ENCODE measurements around the gene UNC13A.

UNC13A gene

DNA sequence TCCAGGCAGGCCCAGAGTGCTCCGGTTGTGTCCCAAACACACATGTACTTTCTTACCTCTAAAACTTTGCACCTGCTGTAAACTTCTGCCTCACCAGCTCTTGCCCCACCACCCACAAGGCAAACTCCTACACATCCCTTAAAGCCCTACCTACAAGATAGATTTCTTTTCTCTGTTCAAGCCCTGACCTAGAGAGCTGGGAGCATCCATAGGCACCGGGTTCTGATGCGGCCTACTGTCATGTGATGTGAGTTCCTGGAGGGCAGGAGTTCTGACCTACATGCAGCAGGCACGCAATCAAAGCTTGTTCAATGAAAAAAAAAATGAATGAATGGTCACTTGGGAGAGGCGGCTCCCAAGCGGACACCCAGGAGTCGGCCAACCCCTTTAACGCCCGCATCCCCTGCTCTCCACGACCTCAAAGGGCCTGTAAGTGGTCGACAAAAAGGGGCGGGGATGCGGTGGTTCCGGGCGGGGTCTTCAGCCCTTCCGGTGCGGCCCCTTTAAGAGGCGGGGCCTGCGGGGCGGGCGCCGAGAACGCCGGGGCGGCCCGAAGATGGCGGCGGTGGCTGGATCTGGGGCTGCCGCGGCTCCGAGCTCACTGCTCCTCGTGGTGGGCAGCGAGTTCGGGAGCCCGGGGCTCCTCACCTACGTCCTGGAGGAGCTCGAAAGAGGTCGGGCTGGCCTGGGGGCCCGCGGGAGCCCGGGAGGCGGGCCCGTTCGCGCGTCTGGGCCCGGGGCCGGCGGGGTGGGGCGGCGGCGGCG lies 31.0 kb upstream of the UNC13A start, which contains the start of gene MAP1S:
Gene MAP1S (plus strand): TSS at position 534 of the 765 bp plus-strand sequence. CDS start 23 bp downstream, at position 557.
- peak within 1 kb of the TSS; percentile 78 for H3K27ac ChIP-seq

DNA sequence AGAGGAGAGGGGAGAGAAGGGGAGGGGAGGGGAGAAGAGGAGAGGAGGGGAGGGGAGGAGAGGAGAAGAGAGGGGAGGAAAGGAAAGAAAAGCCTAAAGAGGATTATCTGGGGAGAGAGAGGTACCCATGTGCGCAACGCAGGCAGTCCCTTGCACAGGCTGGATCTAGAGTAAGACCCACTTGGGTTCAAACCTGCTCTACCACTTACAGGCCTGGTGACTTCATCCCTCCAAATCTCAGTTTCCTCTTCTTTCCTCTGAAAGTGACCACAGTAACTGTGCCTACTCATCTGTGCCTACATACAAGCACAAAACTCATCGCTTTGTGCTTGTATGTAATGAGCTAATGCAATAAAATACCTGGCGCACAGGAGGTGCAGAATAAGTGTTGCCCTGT lies 30.4 kb upstream of the UNC13A start:
- TF ChIP-seq, protein P1, sequence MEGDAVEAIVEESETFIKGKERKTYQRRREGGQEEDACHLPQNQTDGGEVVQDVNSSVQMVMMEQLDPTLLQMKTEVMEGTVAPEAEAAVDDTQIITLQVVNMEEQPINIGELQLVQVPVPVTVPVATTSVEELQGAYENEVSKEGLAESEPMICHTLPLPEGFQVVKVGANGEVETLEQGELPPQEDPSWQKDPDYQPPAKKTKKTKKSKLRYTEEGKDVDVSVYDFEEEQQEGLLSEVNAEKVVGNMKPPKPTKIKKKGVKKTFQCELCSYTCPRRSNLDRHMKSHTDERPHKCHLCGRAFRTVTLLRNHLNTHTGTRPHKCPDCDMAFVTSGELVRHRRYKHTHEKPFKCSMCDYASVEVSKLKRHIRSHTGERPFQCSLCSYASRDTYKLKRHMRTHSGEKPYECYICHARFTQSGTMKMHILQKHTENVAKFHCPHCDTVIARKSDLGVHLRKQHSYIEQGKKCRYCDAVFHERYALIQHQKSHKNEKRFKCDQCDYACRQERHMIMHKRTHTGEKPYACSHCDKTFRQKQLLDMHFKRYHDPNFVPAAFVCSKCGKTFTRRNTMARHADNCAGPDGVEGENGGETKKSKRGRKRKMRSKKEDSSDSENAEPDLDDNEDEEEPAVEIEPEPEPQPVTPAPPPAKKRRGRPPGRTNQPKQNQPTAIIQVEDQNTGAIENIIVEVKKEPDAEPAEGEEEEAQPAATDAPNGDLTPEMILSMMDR (conservative IDR thresholded peaks at IDR 0.05) = no peak
- no peak for TF ChIP-seq ZFX (IDR thresholded peaks at IDR 0.05)
- H3K27ac ChIP-seq = peak overlapping the region; percentile 78

More for the DNA sequence above, 31.0 kb upstream of the UNC13A start, which contains the start of gene MAP1S:
- TF ChIP-seq, protein P1 (conservative IDR thresholded peaks at IDR 0.05) = no peak
- no peak for TF ChIP-seq ZFX (IDR thresholded peaks at IDR 0.05)

DNA sequence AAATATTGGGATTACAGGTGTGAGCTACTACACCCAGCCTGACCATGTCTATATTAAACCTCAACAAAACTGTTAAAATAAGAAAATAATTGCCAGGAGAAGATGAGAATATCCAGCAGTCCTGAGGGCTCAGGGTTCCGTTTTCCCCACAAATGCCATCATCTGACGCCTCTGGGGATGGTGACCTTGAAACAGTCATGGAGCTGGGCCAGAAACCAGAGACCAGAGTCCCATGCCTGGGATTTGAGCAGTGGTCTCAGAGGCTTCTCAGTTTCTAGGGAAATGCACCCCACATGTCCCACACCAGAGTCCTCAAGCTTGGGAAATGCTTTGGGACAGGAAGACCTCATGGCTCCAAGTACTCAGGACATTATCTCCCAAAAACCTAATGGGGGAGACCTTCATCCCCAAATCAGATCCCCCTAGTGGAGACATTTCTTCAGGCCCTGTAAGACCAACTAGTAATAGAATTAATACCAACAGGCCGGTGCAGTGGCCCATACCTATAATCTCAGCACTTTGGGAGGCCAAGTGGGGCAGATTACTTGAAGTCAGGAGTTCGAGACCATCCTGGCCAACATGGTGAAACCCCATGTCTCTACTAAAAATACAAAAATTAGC lies 28.3 kb upstream of the UNC13A start:
- no peak overlapping the region for H3K27ac ChIP-seq

DNA sequence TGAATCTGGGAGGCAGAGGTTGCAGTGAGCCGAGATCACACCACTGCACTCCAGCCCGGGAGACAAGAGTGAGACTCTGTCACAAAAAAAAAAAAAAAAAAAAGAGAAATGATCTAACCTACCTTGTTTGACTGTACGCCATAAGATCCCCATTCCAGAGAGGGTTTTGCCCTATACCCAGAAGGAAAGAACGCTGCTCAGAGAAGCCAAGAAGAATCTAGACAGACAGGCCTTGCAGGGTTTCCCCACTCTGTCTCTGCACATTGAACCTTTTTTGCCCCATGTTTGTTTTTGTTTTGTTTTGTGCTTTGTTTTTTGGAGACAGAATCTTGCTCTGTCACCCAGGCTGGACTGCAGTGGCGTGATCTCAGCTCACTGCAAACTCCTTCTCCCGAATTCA lies 23.7 kb upstream of the UNC13A start:
- H3K27ac ChIP-seq = no peak overlapping the region
- TF ChIP-seq, protein P1 (conservative IDR thresholded peaks at IDR 0.05) = no peak
- no peak for TF ChIP-seq ZFX (IDR thresholded peaks at IDR 0.05)

More for the DNA sequence above, 28.3 kb upstream of the UNC13A start:
- TF ChIP-seq ZFX (IDR thresholded peaks at IDR 0.05) = no peak
- TF ChIP-seq, protein P1 (conservative IDR thresholded peaks at IDR 0.05) = no peak

DNA sequence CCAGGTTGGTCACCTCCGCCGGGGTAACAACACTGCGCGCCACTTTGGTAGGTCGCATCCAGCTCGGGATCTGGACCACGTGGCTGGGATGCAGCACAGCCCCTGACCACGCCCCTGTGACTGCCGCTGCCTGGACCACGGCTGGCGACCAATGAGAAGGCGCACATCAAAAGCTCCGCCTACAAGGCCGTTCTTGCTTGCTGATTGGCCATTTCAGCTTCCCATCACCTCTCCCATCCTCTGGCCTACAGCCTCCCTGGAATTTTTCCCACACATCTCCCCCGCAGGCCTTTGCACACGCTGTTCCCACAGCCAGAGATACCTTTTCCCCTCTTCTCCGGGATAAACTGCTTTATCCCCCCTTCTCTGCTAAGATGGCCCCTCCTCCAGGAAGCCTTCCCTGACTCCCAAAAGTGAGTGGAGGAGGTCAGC lies 18.6 kb upstream of the UNC13A start:
- no peak for TF ChIP-seq ZFX (IDR thresholded peaks at IDR 0.05)
- TF ChIP-seq, protein P1 (conservative IDR thresholded peaks at IDR 0.05) = no peak
- no peak overlapping the region for H3K27ac ChIP-seq

DNA sequence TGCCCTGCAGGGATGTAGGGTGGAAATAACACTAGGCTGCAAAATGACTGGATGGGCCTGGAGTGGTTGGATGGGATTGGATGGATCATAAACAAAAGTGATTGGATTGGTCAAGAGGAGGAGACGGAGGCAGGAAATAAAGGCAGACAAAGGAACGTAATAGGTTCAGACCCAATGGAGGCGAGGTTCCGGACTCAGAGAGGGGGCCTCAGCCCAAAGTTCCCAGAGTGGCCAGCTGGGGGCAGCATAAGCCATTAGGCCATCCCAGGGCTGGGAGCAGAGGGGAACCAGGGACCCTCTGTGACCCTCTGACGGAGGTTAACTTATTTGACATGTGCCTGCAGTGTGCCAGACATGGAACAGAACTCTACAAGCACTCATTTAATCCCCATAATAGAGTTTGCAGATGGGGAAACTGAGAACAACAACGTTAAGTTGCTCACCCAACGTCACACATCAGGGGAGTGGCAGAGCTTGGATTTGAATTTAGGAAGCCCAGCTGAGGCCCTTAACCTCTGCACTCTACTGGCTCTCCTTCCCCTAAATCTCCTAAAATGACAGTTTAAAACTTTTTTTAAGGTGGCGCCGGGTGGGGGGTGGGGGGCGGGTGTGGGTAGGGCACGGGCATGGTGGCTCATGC lies 15.8 kb upstream of the UNC13A start:
- no peak overlapping the region for H3K27ac ChIP-seq
- no peak for TF ChIP-seq ZFX (IDR thresholded peaks at IDR 0.05)
- TF ChIP-seq, protein P1 (conservative IDR thresholded peaks at IDR 0.05) = no peak; the same call in 1 of the 2 replicates

DNA sequence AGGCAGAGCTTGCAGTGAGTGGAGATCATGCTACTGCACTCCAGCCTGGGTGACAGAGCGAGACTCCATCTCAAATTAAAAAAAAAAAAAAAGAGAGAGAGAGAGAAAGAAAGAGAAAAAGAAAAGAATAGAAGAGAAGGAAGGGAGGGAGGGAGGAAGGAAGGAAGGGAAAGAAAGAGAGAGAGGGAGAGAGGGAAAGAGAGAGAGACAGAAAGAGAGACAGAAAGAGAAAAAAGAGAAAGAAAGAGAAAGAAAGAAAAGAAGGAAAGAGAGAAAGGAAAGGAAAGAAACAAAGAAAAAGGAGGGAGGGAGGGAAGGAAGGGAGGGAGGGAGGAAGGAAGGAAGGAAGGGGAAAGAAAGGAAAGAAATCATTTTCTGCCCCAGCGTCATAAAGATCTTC lies 7.0 kb upstream of the UNC13A start:
- no peak for TF ChIP-seq ZFX (IDR thresholded peaks at IDR 0.05)
- TF ChIP-seq, protein P1 (conservative IDR thresholded peaks at IDR 0.05) = no peak
- H3K27ac ChIP-seq = no peak overlapping the region
